Astrocyte (in vitro differentiated cells and primary cell): ENCODE data around the gene HERPUD1. TPM values are rescaled to one million over a fixed set of nuclear protein-coding genes. Genes with fewer than 3 reads are reported as not detected.
"Not testable (repeated sequence)": the region's sequence is repeated elsewhere in the genome, so short reads cannot be mapped to it uniquely, and the experiment has no call there.

Experiments used
- DNase-seq: peaks from one replicate; pipeline ENCODE4 v3.0.0-alpha.2; 2010; ENCODE audit warnings: low read depth
- FAIRE-seq: peaks from 2 replicates; lab custom pipeline; 2011; peaks lifted over from hg19 to GRCh38; lab: Jason Lieb, UNC
- H2AFZ ChIP-seq: 2 replicates; pipeline ENCODE4 v1.6.0; 2012; ENCODE audit warnings: low read depth, low read length, inconsistent platforms
- H3K27ac ChIP-seq: 2 replicates; pipeline ENCODE4 v1.5.1; 2011; ENCODE audit warnings: low read depth, low read length, inconsistent platforms
- H3K27me3 ChIP-seq: 2 replicates; pipeline ENCODE4 v1.6.0; 2011; ENCODE audit warnings: low read length, inconsistent platforms; ENCODE audit not compliant: insufficient read depth
- H3K36me3 ChIP-seq: 2 replicates; pipeline ENCODE4 v1.5.1; 2011; ENCODE audit warnings: low read length, inconsistent platforms; ENCODE audit not compliant: insufficient read depth
- H3K4me1 ChIP-seq: 2 replicates; pipeline ENCODE4 v1.5.1; 2011; ENCODE audit warnings: low read length, inconsistent platforms; ENCODE audit not compliant: insufficient read depth
- H3K4me2 ChIP-seq: 2 replicates; pipeline ENCODE4 v1.6.0; 2012; ENCODE audit warnings: low read length, inconsistent platforms
- H3K4me3 ChIP-seq: 2 replicates; pipeline ENCODE4 v1.5.1; 2011; ENCODE audit warnings: low read depth, mild to moderate bottlenecking, low read length, inconsistent platforms; ENCODE audit not compliant: insufficient read depth
- H3K79me2 ChIP-seq: 2 replicates; pipeline ENCODE4 v1.6.0; 2012; ENCODE audit warnings: mild to moderate bottlenecking, low read length, inconsistent platforms; ENCODE audit not compliant: insufficient read depth
- H3K9ac ChIP-seq: 2 replicates; pipeline ENCODE4 v1.6.0; 2012; ENCODE audit warnings: mild to moderate bottlenecking, low read length, inconsistent platforms
- H3K9me3 ChIP-seq: 2 replicates; pipeline ENCODE4 v1.5.1; 2012; ENCODE audit warnings: low read depth, mild to moderate bottlenecking, low read length, inconsistent platforms; ENCODE audit not compliant: insufficient read depth
- H4K20me1 ChIP-seq: 2 replicates; pipeline ENCODE4 v1.6.0; 2012; ENCODE audit warnings: low read length, inconsistent platforms; ENCODE audit not compliant: insufficient read depth
- H3K27ac Mint-ChIP-seq: one replicate; pipeline ENCODE4 v1.8.0; 2021; ENCODE audit warnings: mild to moderate bottlenecking, mixed read lengths; ENCODE audit not compliant: unreplicated experiment
- H3K27me3 Mint-ChIP-seq: one replicate; pipeline ENCODE4 v1.8.0; 2021; ENCODE audit warnings: low read depth, mixed read lengths; ENCODE audit not compliant: unreplicated experiment
- H3K36me3 Mint-ChIP-seq: one replicate; pipeline ENCODE4 v1.8.0; 2021; ENCODE audit warnings: low read depth, mixed read lengths; ENCODE audit not compliant: unreplicated experiment
- H3K4me1 Mint-ChIP-seq: one replicate; pipeline ENCODE4 v1.8.0; 2021; ENCODE audit warnings: low read depth, mixed read lengths; ENCODE audit not compliant: unreplicated experiment
- H3K4me3 Mint-ChIP-seq: one replicate; pipeline ENCODE4 v1.8.0; 2021; ENCODE audit warnings: mild to moderate bottlenecking, moderate library complexity, mixed read lengths; ENCODE audit not compliant: unreplicated experiment
- H3K9me3 Mint-ChIP-seq: one replicate; pipeline ENCODE4 v1.8.0; 2021; ENCODE audit warnings: mild to moderate bottlenecking, mixed read lengths; ENCODE audit not compliant: unreplicated experiment
- CTCF ChIP-seq: IDR thresholded peaks from 2 replicates; pipeline ENCODE4 v1.5.1; 2011; ENCODE audit warnings: low read depth, mild to moderate bottlenecking, inconsistent platforms, low read length, moderate library complexity; ENCODE audit not compliant: insufficient read depth
- EZH2 ChIP-seq: IDR thresholded peaks from 2 replicates; pipeline ENCODE4 v1.6.1; 2012; ENCODE audit warnings: mild to moderate bottlenecking, low read length, inconsistent platforms; ENCODE audit not compliant: insufficient read depth
- total RNA-seq: library from RNA; stranded (reverse); gene quantifications from 2 replicates; pipeline ENCODE4 v1.2.1, GENCODE V29; 2021

The HERPUD1 gene
- total RNA-seq, 1 donor from 2014 or later, result 234 TPM

GRCh38 chr16:56884026-56884582 lies 47.8 kb upstream of the HERPUD1 start:
- Histone ChIP-seq H3K27me3 (no peaks in the 10 kb centered on the region), H3K4me2 (no peak overlapping the region), H3K27ac (no peak overlapping the region), H3K4me3 (no peak overlapping the region), H3K4me1 (no peaks in the 10 kb centered on the region), H3K36me3 (no peaks in the 10 kb centered on the region), H3K9me3 (no peaks in the 10 kb centered on the region), H2AFZ (no peak overlapping the region), H4K20me1 (no peaks in the 10 kb centered on the region), H3K79me2 (no peaks in the 10 kb centered on the region), H3K9ac (no peak overlapping the region)
- FAIRE-seq (no peak), DNase-seq (no peak)
- H3K27ac Mint-ChIP-seq, result no peak overlapping the region
- H3K9me3 Mint-ChIP-seq, result no peaks in the 10 kb centered on the region
- H3K4me3 Mint-ChIP-seq, result no peak overlapping the region
- no peaks in the 10 kb centered on the region for H3K4me1 Mint-ChIP-seq
- no peaks in the 10 kb centered on the region for H3K36me3 Mint-ChIP-seq
- TF ChIP-seq CTCF, result no peak
- no peak for TF ChIP-seq EZH2
- H3K27me3 Mint-ChIP-seq, result peaks cover 11% of the 10 kb centered on the region

GRCh38 chr16:56884929-56885328 lies 47.0 kb upstream of the HERPUD1 start:
- not testable (repeated sequence) for H3K4me1 ChIP-seq, H3K4me3 Mint-ChIP-seq, H3K27me3 ChIP-seq, DNase-seq, H3K36me3 Mint-ChIP-seq, H4K20me1 ChIP-seq, H3K36me3 ChIP-seq, H3K9me3 Mint-ChIP-seq, H3K9me3 ChIP-seq, H3K4me3 ChIP-seq, H3K9ac ChIP-seq, H3K4me1 Mint-ChIP-seq, FAIRE-seq, H3K79me2 ChIP-seq, H3K4me2 ChIP-seq, H3K27ac ChIP-seq, H3K27ac Mint-ChIP-seq, H2AFZ ChIP-seq
- H3K27me3 Mint-ChIP-seq, result peaks cover 11% of the 10 kb centered on the region

GRCh38 chr16:56885446-56886162 lies 46.3 kb upstream of the HERPUD1 start:
- Histone ChIP-seq H4K20me1 (no peaks in the 10 kb centered on the region), H3K9ac (no peak overlapping the region), H3K4me1 (no peaks in the 10 kb centered on the region), H3K27ac (no peak overlapping the region), H3K4me2 (no peak overlapping the region), H3K27me3 (no peaks in the 10 kb centered on the region), H2AFZ (no peak overlapping the region), H3K79me2 (no peaks in the 10 kb centered on the region), H3K36me3 (no peaks in the 10 kb centered on the region), H3K9me3 (no peaks in the 10 kb centered on the region), H3K4me3 (no peak overlapping the region)
- Mint-ChIP-seq H3K4me1 (no peaks in the 10 kb centered on the region), H3K9me3 (no peaks in the 10 kb centered on the region), H3K27me3 (peaks cover 9% of the 10 kb centered on the region), H3K4me3 (no peak overlapping the region), H3K27ac (no peak overlapping the region), H3K36me3 (no peaks in the 10 kb centered on the region)
- TF ChIP-seq EZH2, result no peak
- TF ChIP-seq CTCF, result no peak
- no peak for FAIRE-seq
- no peak for DNase-seq
